IMR-90 (cell line): ENCODE measurements around the gene CCDC92. TPM values are rescaled to one million over a fixed set of nuclear protein-coding genes. Genes with fewer than 3 reads are reported as not detected.
A peak's percentile ranks its signal among the peaks of the same experiment; 100 is the strongest.

Experiments
- ATAC-seq: fragments of 200-7000 bp; cut with Tn5 transposase; 2 replicates; pipeline ENCODE4 v1.9.1; 2020; ENCODE audit warnings: low read depth, mild to moderate bottlenecking, moderate library complexity
- BruUV-seq: library from RNA; stranded (reverse); fragments of 400-500 nt; replicated peaks from 2 replicates; lab custom pipeline; 2021; lab: Mats Ljungman, UMichigan
- CTCF ChIA-PET: fragments of 300-600 bp; formaldehyde crosslinking; extraction: SDS; loops from one replicate; lab custom pipeline; 2021; ENCODE audit warnings: antibody characterized with exemption; lab: Yijun Ruan, JAX
- POLR2A ChIA-PET: fragments of 300-600 bp; sonication (Branson Sonifier 250); formaldehyde crosslinking; loops from one replicate; lab custom pipeline; 2022; ENCODE audit warnings: antibody characterized with exemption; ENCODE audit not compliant: unreplicated experiment; lab: Charles Lee
- DNase-seq: peaks from one replicate; pipeline ENCODE4 v3.0.0; 2013
- H2AFZ ChIP-seq: replicated peaks from 2 replicates; pipeline ENCODE3; 2013; ENCODE audit warnings: low read length, mild to moderate bottlenecking; ENCODE audit not compliant: poor library complexity
- H2AK5ac ChIP-seq: 2 replicates; pipeline ENCODE4 v1.6.1; 2013; ENCODE audit warnings: low read depth, low read length, inconsistent platforms
- H2AK9ac ChIP-seq: replicated peaks from 2 replicates; pipeline ENCODE3; 2013; ENCODE audit warnings: mild to moderate bottlenecking, low read depth, low read length, moderate library complexity; ENCODE audit not compliant: poor library complexity
- H2BK120ac ChIP-seq: 2 replicates; pipeline ENCODE4 v1.6.1; 2013; ENCODE audit warnings: low read depth, low read length, inconsistent platforms
- H2BK15ac ChIP-seq: 3 replicates; pipeline ENCODE4 v1.6.1; 2013; ENCODE audit warnings: low read depth, low read length, inconsistent platforms
- H2BK20ac ChIP-seq: 2 replicates; pipeline ENCODE4 v1.6.1; 2013; ENCODE audit warnings: low read depth, mild to moderate bottlenecking, inconsistent platforms, low read length, moderate library complexity
- H2BK5ac ChIP-seq: 2 replicates; pipeline ENCODE4 v1.6.1; 2013; ENCODE audit warnings: mild to moderate bottlenecking, low read depth, low read length, inconsistent platforms; ENCODE audit not compliant: poor library complexity, severe bottlenecking
- H3K14ac ChIP-seq: replicated peaks from 2 replicates; pipeline ENCODE4 v1.6.1; 2013; ENCODE audit warnings: low read depth, low read length, inconsistent platforms
- H3K18ac ChIP-seq: 2 replicates; pipeline ENCODE4 v1.6.1; 2013; ENCODE audit warnings: low read depth, low read length, control low read depth
- H3K23ac ChIP-seq: 2 replicates; pipeline ENCODE4 v1.6.1; 2013; ENCODE audit warnings: low read depth, low read length, inconsistent platforms
- H3K27ac ChIP-seq: 2 replicates; pipeline ENCODE4 v1.5.1; 2013; ENCODE audit warnings: mild to moderate bottlenecking, control low read depth, low read length; ENCODE audit not compliant: insufficient read depth
- H3K27me3 ChIP-seq: 2 replicates; pipeline ENCODE4 v1.6.1; 2013; ENCODE audit warnings: low read length; ENCODE audit not compliant: control insufficient read depth, insufficient read depth
- H3K36me3 ChIP-seq: 2 replicates; pipeline ENCODE4 v1.6.1; 2013; ENCODE audit warnings: low read length, mixed read lengths; ENCODE audit not compliant: control insufficient read depth, insufficient read depth
- H3K4ac ChIP-seq: 2 replicates; pipeline ENCODE4 v1.6.1; 2013; ENCODE audit warnings: low read depth, low read length, inconsistent platforms
- H3K4me1 ChIP-seq: 2 replicates; pipeline ENCODE4 v1.6.1; 2013; ENCODE audit warnings: low read length, mixed read lengths; ENCODE audit not compliant: control insufficient read depth, insufficient read depth
- H3K4me2 ChIP-seq: 2 replicates; pipeline ENCODE4 v1.6.1; 2013; ENCODE audit warnings: low read depth, mild to moderate bottlenecking, control low read depth, low read length, moderate library complexity
- H3K4me3 ChIP-seq: 2 replicates; pipeline ENCODE4 v1.5.1; 2013; ENCODE audit warnings: low read depth, mild to moderate bottlenecking, control low read depth, low read length, moderate library complexity; ENCODE audit not compliant: insufficient read depth
- H3K56ac ChIP-seq: 2 replicates; pipeline ENCODE4 v1.6.1; 2013; ENCODE audit warnings: low read length, inconsistent platforms; ENCODE audit not compliant: insufficient read depth; ENCODE audit errors: extremely low read depth
- H3K79me1 ChIP-seq, 2 experiments: 2 replicates each; pipeline ENCODE4 v1.6.1; 2013; ENCODE audit warnings: low read length in 2 of 2, inconsistent platforms in 1 of 2, low read depth in 1 of 2
- H3K9ac ChIP-seq: 2 replicates; pipeline ENCODE4 v1.6.1; 2013; ENCODE audit warnings: low read depth, low read length, control low read depth
- H3K9me1 ChIP-seq: 2 replicates; pipeline ENCODE4 v1.6.1; 2013; ENCODE audit warnings: low read length, inconsistent platforms; ENCODE audit not compliant: insufficient read depth
- H3K9me3 ChIP-seq: 2 replicates; pipeline ENCODE4 v1.6.1; 2013; ENCODE audit warnings: low read length; ENCODE audit not compliant: control insufficient read depth, insufficient read depth
- H4K20me1 ChIP-seq: 2 replicates; pipeline ENCODE4 v1.6.1; 2013; ENCODE audit warnings: low read length, inconsistent platforms; ENCODE audit not compliant: insufficient read depth
- H4K5ac ChIP-seq: 2 replicates; pipeline ENCODE4 v1.6.1; 2013; ENCODE audit warnings: mild to moderate bottlenecking, low read depth, low read length, control low read depth
- H4K8ac ChIP-seq, 2 experiments: 2 replicates each; pipeline ENCODE4 v1.6.1; 2013; ENCODE audit warnings: low read depth in 2 of 2, low read length in 2 of 2, control low read depth in 1 of 2, inconsistent platforms in 1 of 2
- H4K91ac ChIP-seq: 2 replicates; pipeline ENCODE4 v1.6.1; 2013; ENCODE audit warnings: low read depth, low read length, inconsistent platforms; ENCODE audit not compliant: insufficient read depth
- BHLHE40 ChIP-seq: fragments of 150-350 bp; IDR thresholded peaks from 2 replicates; pipeline ENCODE4 v1.6.1; 2016; ENCODE audit warnings: mild to moderate bottlenecking, low read depth, low read length
- CEBPB ChIP-seq: IDR thresholded peaks from 2 replicates; pipeline ENCODE4 v1.6.1; 2012; ENCODE audit warnings: low read depth, low read length, improper control_type of control experiment
- SMC3 ChIP-seq: fragments of 150-350 bp; IDR thresholded peaks from 2 replicates; pipeline ENCODE4 v1.6.1; 2016; ENCODE audit warnings: low read depth, mild to moderate bottlenecking, antibody characterized with exemption, low read length, moderate library complexity
- WGBS, 2 experiments: methylation state at CpG; one replicate each; pipeline versions ENCODE4 v1.1.5 to v1.1.7; 2013; ENCODE audit warnings: missing lambda C conversion rate in 2 of 2; ENCODE audit not compliant: insufficient read length in 1 of 2; ENCODE audit errors: extremely low coverage in 2 of 2; 5-methylcytosine and 5-hydroxymethylcytosine counted together
- dilution Hi-C: fragments of 300-500 bp; cut with HindIII; formaldehyde crosslinking; loops from one replicate; pipeline ENCODE4 v1.14.3; 2018; ENCODE audit warnings: low sequenced_read_pairs; ENCODE audit not compliant: unreplicated experiment
- in situ Hi-C: fragments of 300-500 bp; cut with MboI; formaldehyde crosslinking; loops from 3 replicates; pipeline ENCODE4 v1.14.3; 2019; ENCODE audit warnings: low sequenced_read_pairs, inconsistent platforms, mixed read lengths
- intact Hi-C: fragments of 100-400 bp; cut with micrococcal nuclease; formaldehyde crosslinking; loops from 2 replicates; pipeline ENCODE4 v1.10.0; 2022
- polyA plus RNA-seq, 3 experiments: library from polyadenylated mRNA; depleted of rRNA; stranded (reverse); fragments of >200 nt; gene quantifications; 2 replicates each; pipeline ENCODE4 v1.2.3, GENCODE V29; 2012; ENCODE audit warnings: low replicate concordance in 1 of 3
- total RNA-seq: library from RNA; depleted of rRNA; stranded (reverse); fragments of >200 nt; gene quantifications from 2 replicates; pipeline ENCODE4 v1.2.3, GENCODE V29; 2012
- TF ChIP-seq, protein P1 (sequence below): fragments of 150-350 bp; IDR thresholded peaks from 2 replicates; pipeline ENCODE4 v1.6.1; 2017; ENCODE audit warnings: mild to moderate bottlenecking, antibody characterized with exemption, low read length, low read depth

CCDC92 gene
- total and polyA plus RNA-seq, 2 of the 4 experiments (the other 2 are of a cell fraction): 5.7 to 55.5 TPM

DNA sequence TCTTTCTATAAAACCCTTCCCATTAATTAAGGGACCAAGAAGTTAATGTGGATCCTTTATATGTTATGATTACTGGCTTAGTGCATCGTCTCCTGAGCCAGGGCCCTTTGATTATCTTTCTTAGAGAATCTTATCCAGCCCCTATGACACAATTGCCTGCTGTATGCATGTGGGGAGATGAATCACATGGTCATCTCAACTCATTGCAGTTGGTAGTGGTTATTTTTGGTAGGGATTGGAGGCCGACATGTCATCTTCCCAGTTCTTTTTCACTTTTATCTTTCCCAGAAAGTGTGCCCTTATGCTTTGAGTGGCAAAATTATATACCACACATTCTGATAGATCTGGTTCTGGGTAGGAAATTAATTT is 26.3 kb upstream of the CCDC92 start:
- Histone ChIP-seq H4K8ac (no peak overlapping the region), H3K4me2 (no peak overlapping the region), H3K18ac (no peak overlapping the region), H4K5ac (no peak overlapping the region), H3K4ac (no peak overlapping the region), H3K36me3 (peaks cover 4% of the 10 kb centered on the region; the same call in 1 of the 2 replicates), H3K9me3 (no peaks in the 10 kb centered on the region), H2BK5ac (peak overlapping the region; percentile 14), H3K4me1 (peaks cover 32% of the 10 kb centered on the region), H2BK15ac (no peak overlapping the region), H3K23ac (no peak overlapping the region), H2AK9ac (no peak overlapping the region), H3K56ac (no peak overlapping the region), H3K79me1 (peaks cover 49 to 80% of the 10 kb centered on the region in 2 experiments), H2AFZ (no peak overlapping the region), H2BK120ac (no peak overlapping the region), H3K9ac (no peak overlapping the region), H3K27me3 (no peaks in the 10 kb centered on the region), H3K27ac (no peak overlapping the region), H3K9me1 (peaks cover 41% of the 10 kb centered on the region), H3K14ac (no peak overlapping the region), H2BK20ac (no peak overlapping the region), H4K20me1 (peaks cover 19% of the 10 kb centered on the region; the same call in 1 of the 2 replicates), H4K91ac (no peak overlapping the region), H2AK5ac (no peak overlapping the region), H3K4me3 (no peak overlapping the region)
- BruUV-seq: no TSS peak
- dilution Hi-C loops: no loop called here
- POLR2A ChIA-PET: no interaction called here
- WGBS, 2 experiments: no CpG with 5 or more reads among the region's 2 CpGs
- TF ChIP-seq SMC3: no peak
- TF ChIP-seq, protein P1, sequence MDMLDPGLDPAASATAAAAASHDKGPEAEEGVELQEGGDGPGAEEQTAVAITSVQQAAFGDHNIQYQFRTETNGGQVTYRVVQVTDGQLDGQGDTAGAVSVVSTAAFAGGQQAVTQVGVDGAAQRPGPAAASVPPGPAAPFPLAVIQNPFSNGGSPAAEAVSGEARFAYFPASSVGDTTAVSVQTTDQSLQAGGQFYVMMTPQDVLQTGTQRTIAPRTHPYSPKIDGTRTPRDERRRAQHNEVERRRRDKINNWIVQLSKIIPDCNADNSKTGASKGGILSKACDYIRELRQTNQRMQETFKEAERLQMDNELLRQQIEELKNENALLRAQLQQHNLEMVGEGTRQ: peak; percentile 68; the same call in 1 of the 2 replicates
- no peak for TF ChIP-seq BHLHE40
- TF ChIP-seq CEBPB: peak; percentile 66
- intact Hi-C loops: loop anchor here (5.0 kb wide), 1 partner anchor 33 kb away; no protein-coding TSS in a partner anchor
- CTCF ChIA-PET: interaction anchor here (1.2 kb wide), 1 partner anchor 33 kb away, joined by 6 read pairs; no protein-coding TSS in a partner anchor
- DNase-seq: peak; percentile 80
- in situ Hi-C loops: no loop called here
- peak; percentile 66 for ATAC-seq
